Measurements from ENCODE around the gene NPBWR2.

- TF ChIP-seq FOS (IDR thresholded peaks at IDR 0.05; ENCODE audit: borderline replicate concordance, insufficient read depth, low read length) = no peak
- no peak for TF ChIP-seq CTCF (IDR thresholded peaks at IDR 0.05; ENCODE audit: extremely low read depth in 1 of 2, insufficient read depth in 1 of 2, low read depth in 1 of 2, low read length in 2 of 2)
- TF ChIP-seq POLR2AphosphoS5 (IDR thresholded peaks at IDR 0.05; ENCODE audit: insufficient read depth, low read depth, low read length) = no peak
- no peak for TF ChIP-seq EZH2 (IDR thresholded peaks at IDR 0.05; ENCODE audit: borderline replicate concordance, low read depth, low read length, severe bottlenecking)
- no peak for TF ChIP-seq GATA2 (IDR thresholded peaks at IDR 0.05; ENCODE audit: insufficient read depth, insufficient read length, low read depth, low read length)
- TF ChIP-seq POLR2A (IDR thresholded peaks at IDR 0.05; ENCODE audit: low read depth, low read length) = no peak
- TF ChIP-seq MAX (IDR thresholded peaks at IDR 0.05; ENCODE audit: insufficient read depth, insufficient read length) = no peak
- no peak for TF ChIP-seq MYC (IDR thresholded peaks at IDR 0.05; ENCODE audit: low read depth, low read length)
Measured at GRCh38 chr20:64110411-64111068, 3.2 kb upstream of the NPBWR2 start.
